AG08395 (cell line): ENCODE results near the gene ERC2.
A peak's percentile ranks its signal among the peaks of the same experiment; 100 is the strongest.
"Not testable (repeated sequence)": the region's sequence is repeated elsewhere in the genome, so short reads cannot be mapped to it uniquely, and the experiment has no call there.

Source experiments
- DNase-seq: peaks from one replicate; pipeline ENCODE4 v3.0.0; 2012; ENCODE audit warnings: mixed read lengths, low spot score

ERC2 gene

DNA sequence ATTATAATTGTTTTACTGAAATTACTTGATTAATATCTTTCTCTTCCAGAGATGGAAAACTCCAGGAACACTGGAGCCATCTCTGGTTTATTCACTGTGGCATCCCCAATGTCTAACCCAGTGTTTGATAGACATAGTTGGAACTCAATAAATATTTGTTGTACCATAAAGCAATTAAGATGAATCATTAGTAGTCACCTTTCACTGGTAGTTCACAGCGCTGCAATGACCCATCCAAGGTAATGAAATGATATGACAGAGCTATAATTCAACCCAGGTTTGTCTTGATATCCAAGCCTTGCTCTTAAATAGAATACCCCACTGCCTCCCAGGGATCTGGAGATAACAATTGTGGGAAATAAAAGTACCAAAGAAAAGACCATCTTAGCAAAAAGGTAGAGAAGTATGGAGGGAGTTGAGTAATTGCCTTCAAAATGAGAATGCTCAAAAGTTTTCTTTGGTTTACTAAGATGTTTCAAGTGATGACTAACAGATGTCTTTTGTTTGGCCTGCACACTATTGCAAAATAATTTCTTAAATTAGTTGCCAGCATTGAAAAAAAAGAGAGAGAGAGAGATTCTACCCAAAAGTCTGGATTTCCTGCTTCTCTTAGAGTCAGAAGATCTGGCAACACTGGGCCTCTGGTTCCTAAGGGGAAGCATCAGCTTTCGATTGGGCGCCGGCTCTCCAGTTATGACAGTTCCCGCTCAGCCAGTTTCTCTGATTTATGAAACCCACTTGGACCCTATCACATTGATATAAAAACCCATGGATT is 348.5 kb downstream of the ERC2 start:
- peak; percentile 72 for DNase-seq

DNA sequence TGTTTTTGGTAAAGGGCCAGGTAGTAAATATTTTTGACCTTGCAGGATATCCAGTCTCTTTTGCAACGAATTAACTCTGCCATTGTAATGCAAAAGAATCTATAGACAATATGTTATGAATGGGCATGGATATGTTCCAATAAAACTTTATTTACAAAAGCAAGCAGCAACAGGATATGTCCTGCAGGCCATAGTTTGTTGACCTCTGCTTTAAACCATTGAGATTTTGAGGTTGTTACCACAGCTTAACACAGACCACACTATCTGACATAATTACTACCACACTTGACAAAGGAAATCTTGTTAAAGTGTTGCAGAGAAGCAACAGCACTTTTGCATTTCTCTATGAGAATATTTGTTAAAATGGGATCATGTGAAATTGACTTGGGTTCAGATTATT is 349.3 kb downstream of the ERC2 start:
- DNase-seq, result no peak

DNA sequence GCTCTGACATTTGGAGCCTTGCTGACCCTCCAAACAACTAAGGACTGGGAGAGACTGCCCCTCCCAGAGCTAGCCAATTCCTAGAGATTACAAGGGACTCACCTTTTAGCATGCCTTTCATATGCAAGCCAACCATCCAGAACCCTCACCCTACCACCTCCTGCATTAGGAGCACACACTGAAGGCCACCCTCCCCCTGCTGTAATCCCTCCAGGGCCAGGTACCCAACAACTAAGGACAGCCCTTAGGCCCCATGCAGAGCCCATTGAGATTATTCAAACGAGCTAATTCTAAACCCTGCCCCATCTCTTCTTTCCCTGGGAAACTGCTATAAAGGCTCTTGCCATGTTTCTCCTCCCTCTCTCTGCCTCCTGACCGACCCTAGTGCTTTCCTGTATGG is 352.6 kb downstream of the ERC2 start:
- DNase-seq, result no peak

DNA sequence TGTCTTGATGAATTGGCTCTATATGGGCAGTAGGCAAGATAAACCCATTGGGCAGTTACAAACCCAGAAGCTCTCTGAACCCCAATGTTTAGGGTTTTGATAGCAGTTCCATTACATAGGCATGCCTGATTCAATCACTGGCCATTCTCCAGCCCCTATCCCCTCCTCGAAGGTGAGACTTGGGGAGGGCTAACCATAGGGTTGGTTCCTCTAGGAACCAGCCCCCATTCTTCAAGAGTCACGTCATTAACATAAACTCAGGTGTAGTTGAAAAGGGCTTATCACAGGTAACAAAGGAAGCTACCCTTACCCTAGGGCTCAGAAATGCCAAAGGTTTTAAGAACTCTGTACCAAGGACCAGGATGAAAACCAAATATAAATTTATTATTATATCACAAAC is 353.1 kb downstream of the ERC2 start:
- no peak for DNase-seq

DNA sequence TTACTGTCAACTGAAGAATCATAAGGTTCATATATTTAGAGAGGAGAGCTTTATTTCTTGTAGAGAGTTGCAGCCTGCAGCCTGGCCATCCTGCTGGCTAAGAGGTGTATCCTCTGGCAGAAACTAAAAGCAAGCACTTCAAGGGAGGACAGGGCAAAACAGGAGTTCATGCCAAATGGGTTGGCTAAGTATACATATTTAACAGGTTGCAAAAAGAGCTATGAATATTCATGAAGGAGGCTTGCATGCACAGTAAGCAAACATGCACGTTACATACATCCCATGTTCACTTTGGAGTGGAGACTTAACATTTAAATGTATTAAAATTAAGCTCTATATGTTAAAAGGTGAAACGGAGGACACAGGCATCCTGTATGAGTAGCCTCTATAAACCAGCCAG is 354.4 kb downstream of the ERC2 start:
- DNase-seq, result no peak

DNA sequence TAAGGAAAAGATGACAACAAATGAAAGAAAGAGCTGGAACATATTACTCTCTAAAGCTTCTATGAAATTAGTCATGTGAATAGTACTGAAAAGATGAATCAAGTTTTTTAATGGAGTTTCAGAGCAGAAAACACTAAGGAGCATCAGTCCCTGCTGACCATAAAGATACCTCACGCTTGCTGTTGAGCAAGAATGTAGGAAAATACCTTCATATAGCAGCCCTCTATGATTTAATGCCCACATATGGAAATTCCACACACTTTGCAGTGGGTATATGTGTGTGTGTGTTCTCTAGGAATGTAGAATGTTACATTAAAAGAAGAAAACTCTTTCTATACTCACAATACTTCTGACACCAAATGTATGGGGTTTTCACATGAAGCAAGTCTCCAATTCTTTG is 355.0 kb downstream of the ERC2 start:
- no peak for DNase-seq

DNA sequence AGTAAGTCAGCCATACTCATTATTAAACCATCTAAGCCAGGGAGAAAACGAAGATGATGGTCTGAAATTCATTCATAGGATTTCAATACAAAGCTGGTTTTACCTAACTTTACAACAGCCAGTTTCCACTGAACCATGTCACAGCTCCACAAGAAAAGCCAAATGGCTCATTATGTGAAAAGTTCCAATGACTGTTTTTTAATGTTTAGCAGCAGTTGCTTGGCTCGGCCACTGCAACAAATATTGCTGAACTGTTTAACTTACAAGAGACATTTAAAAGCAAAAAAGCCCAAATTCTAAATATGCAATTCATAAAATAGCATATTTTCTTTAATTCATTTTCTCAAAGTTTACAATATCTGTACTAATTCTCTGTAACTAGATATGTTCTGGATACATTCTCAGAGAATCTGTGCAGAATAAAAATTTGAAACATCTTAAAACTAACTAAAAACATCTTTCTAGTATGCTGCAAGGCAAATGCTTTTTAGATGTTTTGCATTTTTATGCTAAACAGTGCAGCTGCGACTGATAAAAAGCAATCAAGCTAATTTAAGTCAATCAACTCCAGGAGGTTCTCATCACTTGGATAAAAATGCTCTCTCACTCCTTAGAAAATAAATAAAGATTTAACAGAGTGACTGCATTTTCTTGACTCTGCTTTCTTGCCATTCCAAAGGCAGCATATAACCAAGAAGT is 356.5 kb downstream of the ERC2 start:
- DNase-seq, result no peak

DNA sequence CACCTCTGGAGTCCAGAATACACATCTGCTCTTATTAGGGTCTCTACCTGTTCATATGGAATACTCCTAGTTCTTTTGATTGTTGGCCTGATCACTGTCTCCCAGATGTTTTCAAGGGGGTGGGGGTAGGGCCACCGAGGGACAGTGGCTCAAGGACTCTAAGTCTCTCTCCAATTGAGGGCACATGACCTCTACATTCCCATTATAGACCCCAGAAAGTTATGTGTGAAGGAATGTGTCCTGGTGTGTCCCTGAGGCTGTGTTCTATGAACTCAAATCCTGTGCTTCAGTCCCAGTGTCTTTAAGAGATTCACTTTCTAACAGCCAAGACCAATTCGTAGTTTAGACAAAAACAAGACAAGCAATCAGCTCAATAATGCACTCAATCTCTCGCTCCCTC is 357.4 kb downstream of the ERC2 start:
- no peak for DNase-seq

DNA sequence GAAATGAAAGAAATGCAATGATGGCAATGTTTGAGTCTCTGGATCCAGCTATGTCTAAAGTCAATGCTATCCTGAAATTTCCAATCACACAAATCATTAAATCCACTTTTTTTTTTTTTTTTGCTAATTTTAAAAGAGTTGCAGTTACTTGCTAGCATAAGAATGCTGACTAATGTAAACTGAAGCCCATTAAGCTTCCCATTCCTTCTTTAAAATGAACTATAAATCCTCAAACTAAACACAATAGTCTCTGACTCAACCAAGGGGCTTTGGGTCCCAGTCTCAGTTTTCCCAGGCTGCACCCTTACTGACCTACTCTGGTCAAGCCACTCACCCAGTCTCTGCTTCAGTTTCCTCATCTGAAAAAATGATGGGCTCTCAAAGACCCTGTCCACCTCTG is 361.1 kb downstream of the ERC2 start:
- no peak for DNase-seq

DNA sequence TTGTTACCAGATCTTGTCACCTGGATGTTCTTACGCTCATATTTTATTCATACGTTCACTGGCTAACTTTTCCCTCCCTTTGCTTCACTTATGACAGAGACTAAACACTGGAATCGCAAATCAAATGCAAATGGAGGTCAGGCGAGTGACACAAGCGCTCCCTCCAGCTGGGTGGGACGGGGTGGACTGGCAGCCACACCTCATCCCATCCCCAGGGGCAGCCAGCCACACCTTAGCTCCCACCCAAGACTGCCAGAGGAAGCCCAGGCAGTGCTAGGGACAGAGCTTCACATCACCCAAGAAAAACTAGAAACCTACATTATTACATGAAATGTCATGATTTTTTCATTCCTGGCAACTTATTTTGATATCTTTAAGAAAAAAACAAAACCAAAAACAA is 366.2 kb downstream of the ERC2 start:
- DNase-seq, result no peak

DNA sequence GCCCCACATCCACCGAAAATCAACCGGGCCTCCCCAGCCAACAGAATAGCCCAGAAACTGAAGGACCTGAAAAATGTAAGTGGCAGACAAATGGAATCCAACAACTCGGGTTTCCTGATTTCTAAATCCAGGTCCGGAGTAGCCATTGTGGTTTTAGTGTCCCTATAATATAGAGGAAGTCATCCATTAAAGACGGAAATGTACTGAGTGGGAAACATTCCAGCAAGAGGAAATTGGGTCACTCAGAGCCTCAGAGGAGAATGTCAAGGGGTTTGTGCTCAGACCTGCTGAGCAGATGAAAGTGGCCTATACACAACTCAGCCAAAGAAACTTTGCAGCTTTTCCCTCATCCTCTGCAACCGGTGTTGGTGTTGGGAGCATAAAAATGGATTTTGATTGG is 366.7 kb downstream of the ERC2 start:
- DNase-seq, result no peak

DNA sequence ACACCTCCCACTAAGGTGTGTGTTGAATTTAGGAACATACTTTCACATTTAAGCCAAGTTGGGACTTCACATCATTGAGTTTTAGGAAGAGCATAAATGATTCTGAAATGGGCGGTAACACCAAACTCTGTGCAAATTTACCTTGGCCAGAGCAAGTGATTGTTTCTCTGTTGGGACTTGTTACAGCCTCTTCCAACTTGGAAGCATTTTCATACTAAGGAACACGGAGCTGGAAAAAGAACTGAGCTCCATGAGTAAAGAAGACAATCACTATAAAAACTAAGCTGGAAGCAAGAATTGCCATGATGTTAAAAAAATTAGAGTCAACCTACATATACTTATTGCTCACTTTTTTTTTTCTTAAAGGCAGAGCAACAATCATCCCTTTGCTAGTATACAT is 371.3 kb downstream of the ERC2 start:
- DNase-seq, result no peak

DNA sequence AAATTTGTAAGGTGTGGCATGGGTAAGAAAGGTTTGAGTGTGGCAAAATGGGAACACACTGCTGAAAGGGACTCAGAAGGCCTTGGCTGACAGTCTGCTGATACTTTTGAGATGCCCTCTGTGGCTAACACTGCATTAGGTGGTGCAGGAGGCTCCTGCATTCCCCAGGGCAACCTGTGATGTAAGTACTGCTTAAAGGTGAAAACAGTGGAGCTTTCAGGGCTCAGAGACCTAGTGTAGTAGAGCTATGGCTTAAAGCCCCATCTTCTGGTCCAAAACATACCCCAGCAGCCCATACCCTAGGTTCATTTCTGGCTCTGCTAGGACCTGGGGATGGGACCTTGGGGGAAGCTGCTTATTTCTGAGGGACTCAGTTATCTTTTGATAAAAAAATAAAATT is 374.1 kb downstream of the ERC2 start:
- DNase-seq, result no peak

DNA sequence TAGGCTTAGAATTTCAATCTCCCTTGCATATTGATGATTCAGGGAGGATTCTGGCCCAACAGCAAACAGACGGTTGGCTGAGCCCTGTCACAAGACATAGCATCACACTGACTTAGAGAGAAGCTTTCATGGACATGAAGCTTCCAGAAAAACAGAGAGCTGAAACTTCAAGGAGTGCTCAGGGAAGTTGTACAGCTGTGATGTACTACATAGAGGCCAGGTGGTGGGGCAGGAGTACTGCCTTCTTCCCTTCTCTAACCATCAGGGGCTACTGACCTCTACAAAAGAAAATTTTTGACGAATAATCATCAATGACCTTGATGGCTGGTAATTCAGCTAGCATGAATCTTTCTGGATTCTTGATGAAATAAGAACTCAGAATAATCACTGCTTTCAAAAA is 378.5 kb downstream of the ERC2 start:
- DNase-seq, result no peak

DNA sequence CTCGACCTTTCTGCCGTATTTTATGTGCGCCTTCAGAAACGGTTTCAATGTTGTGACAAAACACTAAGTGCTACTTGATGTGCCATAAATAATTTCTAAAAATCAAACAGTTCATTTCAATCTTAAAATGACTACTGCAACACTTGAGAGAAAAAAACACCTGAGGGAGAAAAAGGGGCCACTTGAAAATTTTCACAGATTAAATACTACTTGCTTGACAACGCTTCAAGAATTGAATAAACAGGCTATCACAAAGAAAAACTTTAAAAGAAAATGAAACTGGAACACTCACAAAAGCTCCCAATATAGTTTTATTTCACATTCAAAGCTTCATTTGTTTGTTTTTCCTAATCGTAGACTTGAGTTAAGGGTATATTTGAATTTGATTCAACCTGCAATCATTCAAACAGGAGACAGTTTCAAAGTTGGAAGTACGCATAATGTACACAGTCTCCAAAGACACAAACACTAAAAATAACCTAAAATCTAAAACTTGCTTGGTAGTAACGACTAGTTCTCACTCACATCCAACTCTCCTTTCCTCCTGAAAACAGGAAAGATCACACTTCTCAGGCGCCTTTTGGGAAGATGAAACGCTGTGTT is 380.7 kb downstream of the ERC2 start:
- no peak for DNase-seq

DNA sequence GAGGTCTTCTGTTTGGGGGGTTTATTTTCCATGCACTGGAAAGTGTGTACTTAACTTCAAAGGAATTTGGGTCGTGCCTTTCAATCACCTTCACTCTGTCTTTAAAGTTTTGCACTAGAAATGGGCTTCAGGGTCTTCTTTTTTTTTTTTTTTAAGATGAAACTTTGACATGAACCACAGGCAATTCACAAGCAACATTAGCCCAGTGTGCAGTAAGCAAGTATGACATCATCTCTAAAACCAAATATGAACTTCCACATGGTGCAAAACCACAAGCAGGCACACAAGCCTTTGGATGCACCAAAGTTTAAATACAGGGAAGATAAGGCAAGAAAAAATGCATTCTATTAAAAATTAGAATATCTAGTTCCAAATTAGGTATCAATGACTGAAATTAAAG is 381.9 kb downstream of the ERC2 start:
- peak; percentile 47 for DNase-seq

DNA sequence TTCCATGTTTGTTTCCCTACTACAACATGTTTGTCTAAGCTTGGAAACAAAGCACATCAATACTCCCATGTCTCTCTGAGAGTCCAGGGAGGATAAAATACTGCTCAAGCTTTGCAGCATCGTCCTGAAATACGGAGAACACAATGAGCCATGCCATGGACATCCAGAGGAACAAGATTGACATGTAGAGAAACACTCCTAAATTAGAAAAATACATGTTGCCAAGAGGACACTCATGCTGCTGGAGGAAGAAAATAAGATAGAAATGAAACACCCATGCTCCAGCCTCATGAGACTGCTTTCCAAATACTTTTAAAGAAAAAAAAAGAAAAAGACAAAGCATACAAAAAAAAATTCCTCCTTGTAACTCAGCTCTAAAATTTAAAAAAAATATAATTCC is 387.0 kb downstream of the ERC2 start:
- DNase-seq, result no peak

DNA sequence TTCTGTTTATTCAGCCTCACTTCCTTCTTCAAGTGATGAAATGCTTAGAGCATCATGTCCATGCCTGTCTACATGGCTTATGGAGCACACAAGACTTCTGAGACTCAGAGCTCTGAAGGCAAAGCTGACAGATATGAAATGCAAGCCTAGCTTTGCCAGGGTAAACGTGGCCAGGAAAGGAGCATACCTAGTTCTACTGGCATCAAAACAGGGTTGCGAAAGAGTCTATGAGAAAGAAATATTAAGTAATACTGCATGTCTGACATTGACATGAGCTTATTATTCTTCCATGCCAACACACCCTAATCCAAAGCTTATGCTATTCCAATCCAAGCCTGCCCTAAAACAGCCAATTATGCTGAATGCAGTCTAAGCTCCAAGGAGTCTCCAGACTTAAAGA is 391.5 kb downstream of the ERC2 start:
- no peak for DNase-seq

DNA sequence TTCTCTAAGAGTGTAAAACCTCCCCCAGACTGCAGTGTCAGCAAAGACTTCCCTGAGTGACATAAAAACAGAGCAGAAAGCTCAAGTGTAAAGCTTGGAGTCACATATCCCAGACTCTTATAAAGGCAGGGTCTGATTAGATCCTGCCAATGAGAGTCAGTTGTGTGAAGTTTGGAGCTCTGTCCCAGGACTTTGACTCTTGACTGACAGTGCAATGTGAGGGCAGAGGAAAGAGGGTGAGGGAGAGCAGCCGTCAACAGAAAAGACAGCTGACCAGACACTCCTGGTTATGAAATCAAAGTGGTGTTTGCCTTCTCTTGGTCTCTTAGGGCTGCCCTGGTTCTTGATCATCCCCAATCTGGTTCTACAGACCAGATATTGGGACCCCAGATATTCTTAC is 393.2 kb downstream of the ERC2 start:
- DNase-seq, result no peak

DNA sequence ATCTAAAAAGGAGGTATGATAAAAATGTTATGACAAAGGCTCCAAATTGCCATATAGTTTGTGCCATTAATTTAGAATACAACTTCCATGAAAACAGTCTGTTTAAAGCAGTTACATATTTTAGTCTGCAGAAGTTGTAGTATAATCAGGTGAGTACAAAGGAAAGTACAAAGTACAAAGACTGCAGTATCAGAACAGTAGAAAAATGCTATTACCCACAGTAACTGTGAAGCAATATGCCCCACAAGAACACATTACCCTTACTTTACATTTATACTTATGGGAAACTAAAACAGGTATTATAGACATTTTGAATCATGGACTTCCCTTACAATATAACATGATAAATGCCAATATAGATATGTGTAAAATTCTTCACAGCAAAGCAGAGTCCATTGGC is 398.5 kb downstream of the ERC2 start:
- no peak for DNase-seq

DNA sequence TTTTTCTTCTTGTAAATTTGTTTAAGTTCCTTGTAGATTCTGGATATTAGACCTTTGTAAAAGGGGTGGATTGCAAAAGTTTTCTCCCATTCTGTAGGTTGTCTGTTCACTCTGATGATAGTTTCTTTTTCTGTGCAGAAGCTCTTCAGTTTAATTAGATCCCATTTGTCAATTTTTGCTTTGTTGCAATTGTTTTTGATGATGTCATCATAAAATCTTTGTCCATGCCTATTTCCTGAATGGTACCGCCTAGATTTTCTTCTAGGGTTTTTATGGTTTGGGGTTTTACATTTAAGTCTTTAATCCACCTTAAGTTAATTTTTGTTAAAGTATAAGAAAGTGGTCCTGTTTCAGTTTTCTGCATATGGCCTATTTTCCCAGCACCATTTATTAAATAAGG is 401.9 kb downstream of the ERC2 start:
- not testable (repeated sequence) for DNase-seq

DNA sequence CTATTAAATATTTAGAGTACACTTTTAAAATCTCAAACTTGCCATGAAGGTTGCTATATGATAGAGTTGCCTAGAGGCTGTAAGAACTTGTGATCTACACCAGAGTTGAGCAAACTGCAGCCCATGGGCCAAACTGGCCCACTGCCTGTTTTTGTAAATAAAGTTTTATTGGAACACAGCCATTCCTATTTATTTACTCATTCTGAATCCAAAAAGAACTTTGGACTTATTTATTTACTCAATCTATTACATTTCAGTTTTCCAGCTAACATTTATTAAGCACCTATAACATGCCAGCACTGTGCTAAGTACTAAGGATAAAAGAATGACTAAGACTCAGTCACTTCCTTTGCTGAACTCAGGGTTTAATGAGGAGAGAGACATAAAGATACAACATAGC is 403.6 kb downstream of the ERC2 start:
- DNase-seq, result no peak

DNA sequence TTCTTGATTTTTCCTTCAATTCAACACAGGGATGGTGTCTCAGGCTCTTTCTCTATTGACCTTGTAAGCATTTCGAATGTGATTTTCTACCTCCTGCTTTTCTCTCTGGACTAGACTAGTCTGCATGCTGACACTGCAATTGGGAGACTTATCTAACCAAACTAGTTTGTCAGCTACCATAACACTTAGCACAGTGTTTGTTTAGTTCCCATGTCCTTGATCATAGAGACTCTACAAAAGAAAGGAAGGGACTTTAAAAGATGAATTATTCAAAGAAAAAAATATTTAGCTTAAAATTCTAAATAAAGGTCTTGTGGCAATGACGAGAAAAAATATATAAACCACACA is 407.0 kb downstream of the ERC2 start:
- no peak for DNase-seq
